Activated effector memory CD4-positive, alpha-beta T cell treated with anti-CD3 and anti-CD28 coated beads, Interleukin-2, amount 50 U/mL, for 16 hours (primary cell): Measurements from ENCODE around the gene TOP3A.
"Not testable (repeated sequence)": the region's sequence is repeated elsewhere in the genome, so short reads cannot be mapped to it uniquely, and the experiment has no call there.

ENCODE experiments used
- DNase-seq: peaks from one replicate; pipeline ENCODE4 v3.0.0-alpha.2; 2020

TOP3A gene

DNA sequence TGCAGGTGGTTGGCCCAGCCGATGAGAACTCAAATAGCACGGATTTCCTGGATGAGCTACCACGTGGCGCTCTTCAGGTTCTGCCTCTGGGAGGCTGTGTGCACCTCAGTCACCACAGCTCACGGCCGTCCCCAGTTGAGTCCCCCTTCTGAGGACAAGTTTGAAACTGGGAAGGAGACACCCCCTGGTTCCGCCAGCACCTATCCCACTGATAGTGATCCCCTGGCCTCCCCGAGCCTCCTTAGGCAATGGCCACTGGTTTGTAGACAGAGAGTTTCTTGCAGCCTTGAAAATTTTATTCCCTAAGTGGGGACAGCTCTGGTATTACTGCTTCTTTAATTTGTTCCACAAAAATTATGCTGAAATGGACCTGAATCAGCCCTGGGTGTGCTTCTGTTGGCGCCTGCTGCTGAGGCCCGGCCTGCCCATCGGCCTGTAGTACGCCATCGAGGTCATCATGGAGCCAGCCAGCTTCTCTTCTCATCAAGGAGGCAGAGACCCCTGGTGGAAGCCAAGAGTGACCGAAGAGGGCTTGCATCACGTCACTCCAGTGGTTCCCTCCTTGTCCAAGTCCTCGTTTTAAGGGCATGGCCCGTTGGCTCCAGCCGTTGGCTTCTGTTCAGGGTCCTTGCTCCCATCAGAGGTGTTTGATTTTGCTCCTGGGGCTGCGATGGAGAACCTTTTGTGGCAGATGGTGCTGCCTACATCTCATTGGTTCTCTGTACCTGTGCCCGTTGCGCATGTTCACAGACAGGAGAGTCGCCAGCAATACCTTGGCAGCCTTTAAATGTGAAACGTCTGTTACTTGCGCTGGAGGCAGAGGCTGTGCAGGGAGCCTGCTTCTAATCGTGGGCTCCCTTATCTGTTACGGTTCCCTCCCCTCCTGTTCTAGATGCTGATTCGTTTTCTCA is 9.6 kb upstream of the TOP3A start:
- DNase-seq = no peak

DNA sequence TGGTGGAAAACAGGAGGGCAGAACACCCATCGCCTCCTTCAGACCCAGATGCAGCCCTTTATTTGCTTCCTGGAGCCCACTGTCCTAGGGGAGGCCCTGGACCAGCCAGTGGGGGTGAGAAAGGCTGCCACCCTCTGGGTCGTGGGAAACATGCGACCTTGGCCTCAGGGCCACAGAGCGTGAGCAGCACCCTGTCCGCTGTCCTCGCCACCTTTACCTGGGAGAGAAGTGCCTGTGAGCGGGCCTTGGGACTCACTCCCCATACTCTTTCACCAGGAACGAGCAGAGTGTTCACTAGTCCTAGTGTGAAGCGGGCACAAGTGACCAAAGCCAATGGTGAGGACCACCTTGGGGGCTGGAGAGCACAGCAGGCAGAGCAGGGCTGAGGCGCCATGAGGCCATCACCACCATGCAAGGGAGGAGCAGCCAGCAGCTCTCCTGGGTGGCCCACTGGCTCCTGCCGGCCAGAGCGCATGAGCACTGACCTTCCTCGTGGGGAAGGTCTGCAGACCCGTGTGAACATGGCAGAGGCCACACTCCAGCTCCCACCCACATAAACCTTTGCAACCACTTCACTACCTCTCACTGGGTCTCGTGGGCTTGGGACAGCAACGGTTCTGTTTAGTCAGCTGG is 8.8 kb upstream of the TOP3A start:
- no peak for DNase-seq

DNA sequence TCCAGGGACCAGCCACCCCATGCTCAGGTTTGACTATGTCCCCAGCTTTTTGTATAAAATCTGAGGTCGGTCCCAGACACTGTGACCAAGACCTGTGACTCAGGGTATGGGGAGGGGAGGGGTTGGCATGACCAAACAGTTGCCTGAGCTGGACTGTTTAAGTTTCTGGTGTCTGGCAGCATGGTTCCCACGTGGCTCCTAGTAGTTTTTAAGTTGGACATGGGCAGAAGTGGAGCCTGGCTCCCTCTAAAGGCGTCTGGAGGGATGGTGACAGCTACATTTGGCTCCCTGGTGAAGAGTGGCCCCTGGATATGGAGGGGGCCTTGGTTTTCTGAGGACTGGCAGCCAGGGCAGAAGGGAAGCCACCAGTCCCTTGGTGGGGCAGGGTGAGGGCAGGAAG is 8.2 kb upstream of the TOP3A start:
- DNase-seq = no peak

DNA sequence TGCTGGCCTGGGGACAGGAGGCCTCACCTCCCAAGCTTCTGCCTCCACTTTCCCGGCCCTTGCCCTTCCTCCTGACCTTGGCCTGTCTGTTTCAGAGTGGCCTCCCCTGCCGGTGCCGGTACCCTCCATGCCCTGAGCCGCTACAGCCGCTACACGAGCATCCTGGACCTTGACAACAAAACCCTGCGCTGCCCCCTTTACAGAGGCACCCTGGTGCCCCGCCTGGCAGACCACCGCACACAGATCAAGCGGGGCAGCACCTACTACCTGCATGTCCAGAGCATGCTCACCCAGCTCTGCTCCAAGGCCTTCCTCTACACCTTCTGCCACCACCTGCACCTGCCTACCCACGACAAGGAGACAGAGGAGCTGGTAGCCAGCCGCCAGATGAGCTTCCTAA is 7.7 kb upstream of the TOP3A start:
- DNase-seq = no peak

DNA sequence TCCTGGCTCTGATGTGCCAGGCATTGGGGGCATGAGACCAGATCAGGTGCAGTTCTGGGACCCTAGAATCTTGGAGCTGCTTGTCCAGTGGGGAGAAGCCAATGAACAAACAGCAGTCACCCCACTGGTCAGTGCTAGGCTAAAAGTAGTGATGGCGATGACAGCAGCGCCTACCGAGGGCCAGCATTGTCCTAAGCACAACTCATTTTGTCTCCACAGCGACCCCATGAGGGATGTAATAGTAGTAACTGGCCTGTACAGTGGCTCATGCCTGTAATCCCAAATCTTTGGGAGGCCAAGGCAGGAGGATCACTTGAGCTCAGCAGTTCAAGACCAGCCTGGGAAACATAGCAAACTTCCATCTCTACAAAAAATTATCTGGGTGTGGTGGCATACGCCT is 6.5 kb upstream of the TOP3A start:
- no peak for DNase-seq

DNA sequence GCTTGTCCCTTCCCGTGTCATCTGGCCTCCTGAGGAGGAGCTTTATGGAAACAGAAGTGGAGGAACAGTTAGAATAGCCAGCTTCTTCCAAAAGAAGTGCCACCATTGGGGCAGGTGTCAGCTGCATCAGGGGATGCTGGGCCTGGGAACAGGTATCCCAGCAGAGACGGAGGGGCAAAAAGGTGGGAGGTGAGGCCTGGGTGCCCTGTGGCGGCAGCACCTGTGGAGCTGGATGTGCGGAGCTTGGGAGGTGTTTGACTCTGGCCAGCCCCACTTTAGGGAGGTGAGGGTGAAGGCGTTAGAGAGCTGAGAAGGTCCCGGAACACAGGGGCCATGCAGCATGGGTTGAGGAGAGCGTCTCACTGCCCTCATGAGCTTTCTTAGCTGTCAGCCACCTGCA is 5.5 kb upstream of the TOP3A start:
- DNase-seq = no peak

DNA sequence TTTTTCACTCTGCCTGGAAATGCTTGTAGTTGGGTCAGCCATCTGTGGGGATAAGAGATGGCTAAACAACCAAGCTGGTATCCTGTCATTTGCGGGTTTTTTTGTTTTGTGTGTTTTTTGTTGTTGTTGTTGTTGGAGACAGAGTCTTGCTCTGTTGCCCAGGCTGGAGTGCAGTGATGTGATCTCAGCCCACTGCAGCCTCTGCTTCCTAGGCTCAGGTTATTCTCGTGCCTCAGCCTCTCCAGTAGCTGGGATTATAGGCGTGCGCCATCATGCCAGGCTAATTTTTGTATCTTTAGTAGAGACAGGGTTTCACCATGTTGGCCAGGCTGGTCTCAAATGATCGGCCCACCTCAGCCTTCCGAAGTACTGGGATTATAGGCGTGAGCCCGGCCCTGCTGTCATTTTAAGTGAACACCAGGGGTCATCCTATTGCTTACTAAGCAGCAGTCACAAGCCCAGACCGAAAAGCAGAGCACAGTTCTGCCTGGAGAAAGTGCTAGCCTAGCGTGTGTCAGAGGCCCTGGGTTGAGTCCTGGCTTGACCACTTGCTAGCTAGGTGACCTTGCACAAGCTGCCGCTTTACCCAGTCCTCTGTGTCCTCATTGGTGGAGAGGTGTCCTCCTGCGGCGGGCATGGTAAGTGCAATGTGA is 4.9 kb upstream of the TOP3A start:
- no peak for DNase-seq

DNA sequence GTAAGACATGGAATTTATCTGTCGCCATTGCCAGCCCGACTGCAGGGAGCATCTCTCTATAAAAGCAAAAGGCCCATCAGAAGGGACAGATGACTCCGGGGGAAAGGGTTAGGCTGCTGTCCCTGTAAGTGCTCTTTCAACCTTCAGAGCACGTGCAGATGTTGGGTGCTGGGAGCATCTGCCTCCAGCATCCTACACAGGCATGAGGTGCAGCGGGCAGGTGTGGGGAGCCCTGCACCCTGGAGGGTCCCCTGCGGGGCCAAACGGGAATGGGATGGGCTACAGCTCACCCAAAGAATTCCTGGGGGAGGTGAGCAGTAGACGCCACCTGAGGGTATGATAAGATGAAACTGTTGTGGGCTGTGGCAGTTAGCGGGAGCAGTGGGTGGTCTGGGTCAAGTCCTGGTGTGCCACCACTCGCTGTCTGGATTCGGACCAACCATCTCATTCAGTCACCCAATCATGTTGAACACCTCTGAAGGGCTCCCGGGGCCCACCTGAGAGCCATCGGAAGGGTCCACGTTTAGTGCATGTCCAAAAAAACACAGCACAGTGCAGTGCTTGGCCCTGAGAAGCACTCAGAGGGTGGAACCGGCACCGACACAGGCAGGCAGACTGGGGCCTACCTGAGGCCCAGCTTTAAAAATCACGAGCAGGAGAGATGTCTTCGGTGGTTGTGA is 4.1 kb upstream of the TOP3A start:
- DNase-seq = no peak

DNA sequence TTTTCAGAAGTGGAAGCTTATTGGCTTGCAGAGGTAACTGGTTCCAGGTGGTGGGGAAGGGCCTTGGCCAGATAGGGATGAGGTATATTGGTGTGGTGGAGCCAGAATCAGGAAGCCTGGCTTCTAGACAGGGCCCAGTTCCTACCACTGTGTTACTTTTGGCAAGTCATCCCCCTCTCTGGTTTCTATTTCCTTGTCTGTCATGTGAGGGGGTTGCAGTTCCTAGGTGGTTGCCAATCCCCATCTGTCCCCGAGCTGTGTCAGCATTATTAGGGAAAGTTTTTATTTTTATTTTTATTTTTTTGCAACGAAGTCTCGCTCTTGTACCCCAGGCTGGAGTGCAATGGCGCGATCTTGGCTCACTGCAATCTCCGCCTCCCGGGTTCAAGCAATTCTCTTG is 3.3 kb upstream of the TOP3A start:
- no peak for DNase-seq

DNA sequence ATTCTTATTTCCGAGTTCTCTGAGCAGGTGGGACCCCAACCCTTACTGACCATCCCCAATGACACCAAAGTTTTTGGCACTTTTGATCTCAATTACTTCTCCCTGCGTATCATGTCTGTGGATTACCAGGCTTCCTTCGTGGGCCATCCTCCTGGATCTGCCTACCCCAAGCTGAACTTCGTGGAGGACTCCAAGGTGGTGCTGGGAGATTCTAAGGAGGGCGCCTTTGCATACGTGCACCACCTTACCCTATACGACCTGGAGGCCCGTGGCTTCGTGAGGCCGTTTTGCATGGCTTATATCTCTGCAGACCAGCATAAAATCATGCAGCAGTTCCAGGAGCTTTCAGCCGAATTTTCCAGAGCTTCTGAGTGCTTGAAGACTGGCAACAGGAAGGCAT is 1.2 kb upstream of the TOP3A start:
- DNase-seq = no peak

DNA sequence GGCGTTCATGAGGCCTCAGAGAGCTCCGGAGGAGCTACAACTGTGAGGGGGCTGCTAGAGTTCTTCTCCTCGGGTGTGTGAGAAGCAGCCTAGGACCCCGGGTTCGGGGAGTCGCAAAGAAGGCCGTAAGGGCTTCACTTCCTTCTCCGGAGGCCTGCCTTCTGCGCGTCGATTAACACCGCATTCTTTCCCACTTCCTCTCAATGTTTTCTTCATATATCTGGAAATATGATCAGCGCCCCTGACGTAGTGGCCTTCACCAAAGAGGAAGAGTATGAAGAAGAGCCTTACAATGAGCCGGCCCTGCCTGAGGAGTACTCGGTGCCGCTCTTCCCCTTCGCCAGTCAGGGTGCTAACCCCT is 748 bp upstream of the TOP3A start:
- no peak for DNase-seq

DNA sequence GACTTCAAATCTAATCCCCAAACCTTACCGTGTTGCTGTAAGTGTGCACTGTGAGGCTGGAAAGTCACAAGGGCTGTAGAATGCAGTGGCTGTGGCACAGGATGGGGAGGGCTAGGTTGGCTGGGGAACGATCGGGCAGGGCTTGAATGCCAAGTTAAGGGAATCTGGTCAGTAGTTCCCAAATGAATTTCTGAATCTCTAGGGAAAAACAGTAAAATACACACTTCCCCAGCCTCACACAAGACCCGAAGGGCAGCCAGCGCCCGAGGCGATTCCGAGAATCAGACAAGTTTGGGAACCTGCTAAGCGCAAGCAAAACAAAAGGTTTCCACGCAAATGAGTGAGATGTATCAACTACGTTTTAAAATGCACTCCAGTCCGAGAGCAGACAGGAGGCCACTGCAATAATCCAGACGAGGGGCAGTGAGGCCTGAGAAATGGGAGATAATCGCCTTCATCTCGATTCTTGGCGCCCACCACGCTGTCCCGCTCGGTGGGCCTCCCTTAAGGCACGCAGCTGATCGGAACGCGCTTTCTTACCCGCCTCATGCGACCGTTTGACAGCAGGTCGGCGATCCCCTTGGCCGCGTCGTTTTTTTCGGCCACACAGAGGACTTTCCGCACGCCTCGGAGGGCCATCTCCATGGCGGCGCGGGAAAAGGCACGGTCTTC is 599 bp downstream of the TOP3A start:
- DNase-seq = no peak

DNA sequence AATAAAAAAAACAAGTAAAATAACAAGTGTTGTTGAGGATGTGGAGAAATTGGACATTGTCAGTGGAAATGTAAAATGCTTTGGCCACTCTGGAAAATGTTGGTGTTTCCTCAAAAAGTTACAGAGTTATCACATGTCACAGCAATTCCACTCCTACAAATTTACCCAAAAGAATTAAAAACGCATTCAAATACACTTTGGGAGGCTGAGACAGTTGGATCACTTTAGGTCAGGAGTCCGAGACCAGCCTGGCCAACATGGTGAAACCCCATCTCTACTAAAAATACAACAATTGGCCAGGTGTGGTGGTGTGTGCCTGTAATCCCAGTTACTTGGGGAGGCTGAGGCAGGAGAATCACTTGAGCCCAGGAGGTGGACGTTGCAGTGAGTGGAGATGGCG is 5.6 kb downstream of the TOP3A start:
- DNase-seq = no peak

DNA sequence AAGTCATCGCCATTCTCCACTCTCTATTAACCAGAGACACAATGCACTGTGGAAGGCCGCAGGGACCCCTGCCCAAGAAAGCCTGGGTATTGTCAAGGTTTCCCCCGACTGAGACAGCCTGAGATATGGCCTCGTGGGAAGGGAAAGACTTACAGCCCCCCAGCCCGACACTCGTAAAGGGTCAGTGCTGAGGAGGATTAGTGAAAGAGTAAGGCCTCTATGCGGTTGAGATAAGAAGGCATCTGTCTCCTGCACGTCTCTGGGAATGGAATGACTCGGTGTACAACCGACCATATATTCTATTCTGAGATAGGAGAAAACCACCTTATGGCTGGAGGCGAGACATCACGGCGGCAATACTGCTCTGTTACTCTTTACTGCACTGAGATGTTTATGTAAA is 11.6 kb downstream of the TOP3A start:
- DNase-seq = not testable (repeated sequence)

DNA sequence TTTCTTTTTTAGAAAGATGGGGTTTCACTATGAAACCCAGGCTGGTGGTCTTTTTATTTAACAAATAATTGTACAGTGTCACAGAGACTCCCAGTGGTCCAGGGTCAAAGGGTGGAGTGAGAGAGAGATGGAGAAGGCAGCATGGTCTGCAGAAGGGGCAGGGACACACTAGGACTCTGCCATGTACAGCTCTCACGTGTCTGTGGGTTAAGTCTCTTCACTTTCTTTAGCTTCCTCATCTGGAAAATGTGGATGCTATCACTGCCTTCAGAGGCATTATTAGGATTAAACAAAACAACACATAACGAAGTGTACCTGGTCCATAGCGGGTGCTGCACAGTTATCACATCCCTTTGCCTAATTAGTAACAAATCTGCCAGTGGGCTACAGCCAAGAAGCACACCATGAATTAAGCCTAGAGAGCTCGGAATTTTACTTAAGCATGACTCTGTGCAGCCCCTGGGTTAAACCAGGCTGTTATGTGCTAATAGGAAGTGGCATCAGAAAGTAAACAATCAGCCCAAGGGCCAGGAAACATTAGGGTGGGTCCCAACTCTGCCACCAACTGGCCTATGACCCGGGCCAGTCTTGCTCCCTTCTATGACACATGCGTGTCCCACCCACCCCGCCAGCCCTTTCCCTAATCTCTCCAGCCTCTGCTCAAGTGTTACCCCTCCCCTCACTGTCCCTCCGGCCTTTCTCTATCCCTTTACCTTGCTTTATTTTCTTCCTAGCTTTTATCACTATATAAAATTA is 13.9 kb downstream of the TOP3A start:
- no peak for DNase-seq

DNA sequence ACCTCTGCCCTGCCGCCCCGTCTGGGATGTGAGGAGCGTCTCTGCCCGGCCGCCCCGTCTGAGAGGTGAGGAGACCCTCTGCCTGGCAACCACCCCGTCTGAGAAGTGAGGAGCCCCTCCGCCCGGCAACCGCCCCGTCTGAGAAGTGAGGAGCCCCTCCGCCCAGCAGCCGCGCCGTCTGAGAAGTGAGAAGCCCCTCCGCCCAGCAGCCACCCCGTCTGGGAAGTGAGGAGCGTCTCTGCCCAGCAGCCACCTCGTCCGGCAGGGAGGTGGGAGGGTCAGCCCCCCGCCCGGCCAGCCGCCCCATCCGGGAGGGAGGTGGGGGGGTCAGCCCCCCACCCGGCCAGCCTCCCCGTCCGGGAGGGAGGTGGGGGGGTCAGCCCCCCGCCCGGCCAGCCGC is 16.7 kb downstream of the TOP3A start:
- not testable (repeated sequence) for DNase-seq

DNA sequence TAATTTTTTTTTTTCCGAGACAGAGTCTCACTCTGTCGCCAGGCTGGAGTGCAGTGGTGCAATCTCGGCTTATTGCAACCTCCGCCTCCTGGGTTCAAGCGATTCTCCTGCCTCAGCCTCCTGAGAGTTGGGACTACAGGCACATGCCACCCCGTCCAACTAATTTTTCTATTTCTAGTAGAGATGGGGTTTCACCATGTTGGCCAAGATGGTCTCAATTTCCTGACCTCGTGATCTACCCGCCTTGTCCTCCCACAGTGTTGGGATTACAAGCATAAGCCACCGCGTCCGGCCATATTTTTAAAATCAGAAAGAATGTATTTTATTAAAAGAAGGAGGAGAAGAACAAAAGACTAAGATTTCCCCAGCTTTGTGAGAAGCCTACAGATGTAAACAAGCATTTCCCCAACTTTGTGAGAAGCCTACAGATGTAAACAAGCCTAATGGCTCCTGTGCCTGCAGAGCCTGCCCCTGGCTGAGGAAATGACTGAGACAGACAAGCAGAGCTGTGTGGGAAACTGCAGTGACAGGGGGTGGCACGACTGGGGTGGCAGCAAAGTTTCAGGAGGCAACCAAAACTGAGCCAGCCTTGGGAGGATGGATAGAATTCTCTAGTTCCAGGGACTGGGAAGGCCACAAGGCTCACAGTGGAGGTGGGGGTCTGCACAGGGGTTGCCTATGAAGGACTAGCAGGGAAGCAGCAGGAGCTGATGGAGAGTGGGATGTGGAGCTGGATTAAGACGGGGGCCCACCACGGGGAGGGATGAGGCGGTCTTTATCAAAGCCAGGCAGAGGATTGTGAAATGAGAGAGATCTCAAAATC is 22.9 kb downstream of the TOP3A start:
- no peak for DNase-seq

DNA sequence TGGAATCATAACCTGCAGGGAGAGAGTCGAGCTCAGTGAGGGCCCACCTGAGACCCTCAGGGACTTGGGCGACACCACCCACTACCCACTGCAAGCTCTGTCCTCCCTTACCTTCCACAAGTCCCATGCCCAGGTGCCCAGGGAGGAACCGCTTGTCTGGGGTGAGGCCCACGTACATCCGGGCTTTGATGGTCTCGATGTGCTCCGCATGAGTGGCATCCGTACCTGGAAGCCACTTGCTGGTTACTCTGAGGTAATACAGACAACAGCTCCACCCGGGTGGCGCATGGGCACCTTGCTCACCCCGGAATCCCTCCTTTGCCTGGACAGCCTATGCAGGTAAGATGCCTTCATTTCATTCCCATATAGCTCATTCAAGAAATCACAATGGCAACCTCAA is 29.5 kb downstream of the TOP3A start:
- DNase-seq = no peak

DNA sequence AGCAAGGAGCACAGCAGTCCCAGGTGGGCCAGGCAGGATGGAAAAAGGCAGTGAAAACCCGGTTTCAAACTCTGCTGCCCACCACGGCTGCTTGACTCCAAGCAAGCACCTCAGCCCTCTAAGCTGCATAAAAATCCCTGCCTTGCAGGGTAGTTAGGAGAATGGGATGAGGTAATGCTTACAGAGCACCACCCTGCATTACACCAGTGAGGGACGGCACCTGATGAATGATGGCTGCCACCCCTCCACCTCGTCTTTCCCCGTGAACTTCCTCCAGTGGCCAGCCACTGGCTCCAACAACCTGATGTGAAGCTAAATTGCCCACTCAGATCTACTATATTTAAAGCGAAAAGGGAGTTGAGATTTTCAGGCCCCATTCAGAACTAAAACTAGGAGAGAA is 33.0 kb downstream of the TOP3A start:
- no peak for DNase-seq

DNA sequence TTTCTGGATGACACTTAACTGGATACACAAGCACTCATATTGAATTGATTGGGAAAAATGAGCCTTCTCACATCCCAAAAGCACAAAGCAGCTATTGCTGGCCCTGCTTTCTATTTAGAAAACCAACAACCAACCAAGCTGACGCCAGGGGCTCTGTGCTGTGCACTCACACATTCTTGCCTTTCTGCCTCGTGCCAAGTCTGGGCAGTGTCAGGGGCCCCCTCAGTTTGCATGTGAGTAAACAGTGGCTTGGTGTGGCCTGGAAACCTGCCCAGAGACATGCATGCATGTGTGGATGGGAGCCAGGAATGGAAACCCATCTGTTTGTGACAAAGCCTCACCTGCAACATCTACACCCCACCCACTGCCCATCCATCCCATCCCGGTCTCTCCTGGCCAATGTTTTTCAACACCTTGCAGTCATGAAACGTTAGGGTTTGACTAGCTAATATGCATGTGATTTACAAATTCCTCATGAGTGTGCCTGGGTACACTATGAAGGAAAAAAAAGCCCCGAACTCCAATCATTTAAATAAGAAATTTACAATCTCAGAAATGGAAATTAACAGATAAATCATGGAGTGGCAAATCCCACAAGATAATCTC is 33.9 kb downstream of the TOP3A start:
- no peak for DNase-seq

DNA sequence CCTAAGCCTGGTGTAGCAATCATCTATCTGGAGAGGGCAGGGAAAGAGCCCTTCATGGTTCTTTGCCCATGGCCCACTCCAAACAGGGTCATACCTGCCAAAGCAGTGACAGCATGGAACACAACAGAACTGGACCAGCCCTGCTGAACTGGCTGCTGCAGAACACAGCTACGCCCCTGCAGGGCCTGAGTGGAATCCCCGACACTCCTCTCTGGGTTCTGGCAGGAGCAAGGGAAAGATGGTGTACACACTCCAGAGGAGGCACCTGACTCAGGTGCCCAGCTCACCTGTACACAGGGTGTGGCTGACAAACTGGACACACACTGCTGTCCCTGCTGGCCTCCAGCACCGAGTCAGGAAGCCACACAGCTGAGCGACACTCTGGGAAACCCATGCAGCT is 34.5 kb downstream of the TOP3A start:
- no peak for DNase-seq
